Neural cell (in vitro differentiated cells): ENCODE measurements around the gene DAAM2. TPM values are rescaled to one million over a fixed set of nuclear protein-coding genes. Genes with fewer than 3 reads are reported as not detected.

Experiments used
- H2AFZ ChIP-seq: fragments of 200-600, 300-800 bp; sonication (generic), shearing (Covaris generic); 2 replicates; pipeline ENCODE4 v1.6.0; 2014; ENCODE audit warnings: low read depth, mild to moderate bottlenecking, antibody characterized with exemption, low read length, moderate library complexity
- H3F3A ChIP-seq: fragments of 200-600 bp; shearing (Covaris generic); 2 replicates; pipeline ENCODE4 v1.6.1; 2016; ENCODE audit warnings: mild to moderate bottlenecking, moderate library complexity, mixed read lengths, antibody characterized with exemption, low read length; ENCODE audit not compliant: insufficient read depth, poor library complexity, severe bottlenecking
- H3K27ac ChIP-seq: fragments of 200-600, 300-800 bp; sonication (generic), shearing (Covaris generic); 2 replicates; pipeline ENCODE4 v1.5.1; 2014; ENCODE audit warnings: mild to moderate bottlenecking, low read length, moderate library complexity
- H3K27me3 ChIP-seq: fragments of 300-800, 200-600 bp; sonication (generic), shearing (Covaris generic); 2 replicates; pipeline ENCODE4 v1.6.0; 2014; ENCODE audit warnings: mild to moderate bottlenecking, low read depth, low read length, moderate library complexity; ENCODE audit not compliant: insufficient read depth
- H3K36me3 ChIP-seq: fragments of 300-800, 200-600 bp; sonication (generic), shearing (Covaris generic); 2 replicates; pipeline ENCODE4 v1.5.1; 2014; ENCODE audit warnings: mild to moderate bottlenecking, antibody characterized with exemption, low read length, moderate library complexity; ENCODE audit not compliant: insufficient read depth
- H3K4me2 ChIP-seq: fragments of 300-800, 200-600 bp; sonication (generic), shearing (Covaris generic); 2 replicates; pipeline ENCODE4 v1.6.0; 2014; ENCODE audit warnings: mild to moderate bottlenecking, low read length
- H3K4me3 ChIP-seq: fragments of 300-800, 200-600 bp; sonication (generic), shearing (Covaris generic); 2 replicates; pipeline ENCODE4 v1.5.1; 2014; ENCODE audit warnings: mild to moderate bottlenecking, low read length, moderate library complexity
- H3K79me2 ChIP-seq: fragments of 200-600 bp; shearing (Covaris generic); replicated peaks from 2 replicates; pipeline ENCODE4 v1.6.0; 2014; ENCODE audit warnings: mild to moderate bottlenecking, low read length, moderate library complexity; ENCODE audit not compliant: insufficient read depth
- H3K9ac ChIP-seq: fragments of 300-800, 200-600 bp; sonication (generic), shearing (Covaris generic); 2 replicates; pipeline ENCODE4 v1.6.1; 2016; ENCODE audit warnings: mild to moderate bottlenecking, low read length, mixed read lengths
- H3K9me2 ChIP-seq: fragments of 200-600 bp; shearing (Covaris generic); 2 replicates; pipeline ENCODE4 v1.6.1; 2016; ENCODE audit warnings: mild to moderate bottlenecking, low read length, mixed read lengths; ENCODE audit not compliant: insufficient read depth
- H3K9me3 ChIP-seq: fragments of 200-600, 300-800 bp; sonication (generic), shearing (Covaris generic); 2 replicates; pipeline ENCODE4 v1.6.1; 2016; ENCODE audit warnings: mild to moderate bottlenecking, mixed run types, low read length, moderate library complexity, mixed read lengths
- H4K20me1 ChIP-seq: fragments of 200-600 bp; shearing (Covaris generic); 2 replicates; pipeline ENCODE4 v1.6.1; 2016; ENCODE audit warnings: mild to moderate bottlenecking, mixed run types; ENCODE audit not compliant: insufficient read depth
- EP300 ChIP-seq: fragments of 450-650 bp; conservative IDR thresholded peaks from 2 replicates; pipeline ENCODE4 v1.6.1; 2014; ENCODE audit warnings: antibody characterized with exemption, mild to moderate bottlenecking, moderate library complexity; ENCODE audit not compliant: poor library complexity, severe bottlenecking
- EZH2 ChIP-seq: fragments of 200-600, 300-800 bp; shearing (Covaris generic), sonication (generic); IDR thresholded peaks from 2 replicates; pipeline ENCODE4 v1.6.1; 2014; ENCODE audit warnings: antibody characterized with exemption, low read length, borderline replicate concordance, mild to moderate bottlenecking; ENCODE audit not compliant: insufficient read depth, poor library complexity, severe bottlenecking
- MXI1 ChIP-seq: fragments of 450-650 bp; conservative IDR thresholded peaks from 2 replicates; pipeline ENCODE4 v1.6.1; 2014; ENCODE audit warnings: antibody characterized with exemption, mild to moderate bottlenecking; ENCODE audit not compliant: poor library complexity, severe bottlenecking
- POLR2AphosphoS5 ChIP-seq: IDR thresholded peaks from 2 replicates; pipeline ENCODE4 v1.6.1; 2012
- RAD21 ChIP-seq: fragments of 450-650 bp; conservative IDR thresholded peaks from 2 replicates; pipeline ENCODE4 v1.6.1; 2014; ENCODE audit warnings: antibody characterized with exemption, mild to moderate bottlenecking, moderate library complexity
- SMC3 ChIP-seq: fragments of 450-650 bp; conservative IDR thresholded peaks from 2 replicates; pipeline ENCODE4 v1.6.1; 2014; ENCODE audit warnings: antibody characterized with exemption, mild to moderate bottlenecking, moderate library complexity; ENCODE audit not compliant: poor library complexity
- TAF1 ChIP-seq: IDR thresholded peaks from 2 replicates; pipeline ENCODE4 v1.6.1; 2012; ENCODE audit warnings: low read depth
- polyA plus RNA-seq: library from polyadenylated mRNA; depleted of rRNA; stranded (reverse); fragments of >200 nt; gene quantifications from 2 replicates; pipeline ENCODE4 v1.2.3, GENCODE V29; 2014
- TF ChIP-seq, protein P1 (sequence below): IDR thresholded peaks from 2 replicates; pipeline ENCODE4 v1.6.1; 2012; ENCODE audit warnings: borderline replicate concordance
- TF ChIP-seq, protein P2 (sequence below): fragments of 450-650 bp; IDR thresholded peaks from 2 replicates; pipeline ENCODE4 v1.5.1; 2014; ENCODE audit warnings: antibody characterized with exemption, mild to moderate bottlenecking, moderate library complexity; ENCODE audit not compliant: poor library complexity, severe bottlenecking

Gene DAAM2
- polyA plus RNA-seq, 1 donor from 2014 or later: 1.2 TPM

DNA sequence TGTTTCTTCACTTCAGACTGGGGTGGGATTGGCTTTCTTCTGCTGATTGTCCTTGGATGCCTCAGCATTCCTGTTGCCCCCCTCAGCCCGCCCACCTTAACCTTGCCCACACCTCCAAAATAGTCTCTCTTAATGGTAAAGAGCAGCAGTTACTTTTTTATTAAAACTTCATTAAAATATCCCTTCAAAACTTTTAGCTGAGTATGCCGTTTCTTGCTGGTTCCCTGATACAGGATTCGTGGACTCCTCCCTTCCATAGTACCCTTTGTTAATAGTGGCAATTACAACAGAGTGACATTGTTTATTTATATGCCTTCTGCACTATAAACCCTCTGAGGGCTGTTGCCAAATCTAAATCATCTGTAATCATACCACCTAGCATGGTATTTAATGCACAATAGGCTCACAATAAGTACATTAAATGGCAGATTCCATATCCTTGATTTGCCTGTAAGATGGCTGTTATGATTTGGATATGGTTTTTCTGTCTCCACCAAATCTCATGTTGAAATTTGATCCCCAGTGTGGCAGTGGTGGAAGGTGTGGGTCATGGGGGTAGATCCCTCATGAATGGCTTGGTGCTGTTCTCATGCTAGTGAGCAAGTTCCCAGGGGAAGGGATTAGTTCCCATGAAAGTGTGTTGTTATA is 145.6 kb downstream of the DAAM2 start:
- no peaks in the 10 kb centered on the region for H4K20me1 ChIP-seq
- H3K27me3 ChIP-seq: no peaks in the 10 kb centered on the region
- no peaks in the 10 kb centered on the region for H3F3A ChIP-seq
- H3K9me3 ChIP-seq: no peaks in the 10 kb centered on the region
- TF ChIP-seq SMC3: no peak
- no peak for TF ChIP-seq EZH2
- TF ChIP-seq TAF1: no peak
- TF ChIP-seq, protein P1, sequence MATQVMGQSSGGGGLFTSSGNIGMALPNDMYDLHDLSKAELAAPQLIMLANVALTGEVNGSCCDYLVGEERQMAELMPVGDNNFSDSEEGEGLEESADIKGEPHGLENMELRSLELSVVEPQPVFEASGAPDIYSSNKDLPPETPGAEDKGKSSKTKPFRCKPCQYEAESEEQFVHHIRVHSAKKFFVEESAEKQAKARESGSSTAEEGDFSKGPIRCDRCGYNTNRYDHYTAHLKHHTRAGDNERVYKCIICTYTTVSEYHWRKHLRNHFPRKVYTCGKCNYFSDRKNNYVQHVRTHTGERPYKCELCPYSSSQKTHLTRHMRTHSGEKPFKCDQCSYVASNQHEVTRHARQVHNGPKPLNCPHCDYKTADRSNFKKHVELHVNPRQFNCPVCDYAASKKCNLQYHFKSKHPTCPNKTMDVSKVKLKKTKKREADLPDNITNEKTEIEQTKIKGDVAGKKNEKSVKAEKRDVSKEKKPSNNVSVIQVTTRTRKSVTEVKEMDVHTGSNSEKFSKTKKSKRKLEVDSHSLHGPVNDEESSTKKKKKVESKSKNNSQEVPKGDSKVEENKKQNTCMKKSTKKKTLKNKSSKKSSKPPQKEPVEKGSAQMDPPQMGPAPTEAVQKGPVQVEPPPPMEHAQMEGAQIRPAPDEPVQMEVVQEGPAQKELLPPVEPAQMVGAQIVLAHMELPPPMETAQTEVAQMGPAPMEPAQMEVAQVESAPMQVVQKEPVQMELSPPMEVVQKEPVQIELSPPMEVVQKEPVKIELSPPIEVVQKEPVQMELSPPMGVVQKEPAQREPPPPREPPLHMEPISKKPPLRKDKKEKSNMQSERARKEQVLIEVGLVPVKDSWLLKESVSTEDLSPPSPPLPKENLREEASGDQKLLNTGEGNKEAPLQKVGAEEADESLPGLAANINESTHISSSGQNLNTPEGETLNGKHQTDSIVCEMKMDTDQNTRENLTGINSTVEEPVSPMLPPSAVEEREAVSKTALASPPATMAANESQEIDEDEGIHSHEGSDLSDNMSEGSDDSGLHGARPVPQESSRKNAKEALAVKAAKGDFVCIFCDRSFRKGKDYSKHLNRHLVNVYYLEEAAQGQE: no peak
- no peak for TF ChIP-seq EP300
- TF ChIP-seq, protein P2, sequence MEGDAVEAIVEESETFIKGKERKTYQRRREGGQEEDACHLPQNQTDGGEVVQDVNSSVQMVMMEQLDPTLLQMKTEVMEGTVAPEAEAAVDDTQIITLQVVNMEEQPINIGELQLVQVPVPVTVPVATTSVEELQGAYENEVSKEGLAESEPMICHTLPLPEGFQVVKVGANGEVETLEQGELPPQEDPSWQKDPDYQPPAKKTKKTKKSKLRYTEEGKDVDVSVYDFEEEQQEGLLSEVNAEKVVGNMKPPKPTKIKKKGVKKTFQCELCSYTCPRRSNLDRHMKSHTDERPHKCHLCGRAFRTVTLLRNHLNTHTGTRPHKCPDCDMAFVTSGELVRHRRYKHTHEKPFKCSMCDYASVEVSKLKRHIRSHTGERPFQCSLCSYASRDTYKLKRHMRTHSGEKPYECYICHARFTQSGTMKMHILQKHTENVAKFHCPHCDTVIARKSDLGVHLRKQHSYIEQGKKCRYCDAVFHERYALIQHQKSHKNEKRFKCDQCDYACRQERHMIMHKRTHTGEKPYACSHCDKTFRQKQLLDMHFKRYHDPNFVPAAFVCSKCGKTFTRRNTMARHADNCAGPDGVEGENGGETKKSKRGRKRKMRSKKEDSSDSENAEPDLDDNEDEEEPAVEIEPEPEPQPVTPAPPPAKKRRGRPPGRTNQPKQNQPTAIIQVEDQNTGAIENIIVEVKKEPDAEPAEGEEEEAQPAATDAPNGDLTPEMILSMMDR: no peak
- no peak for TF ChIP-seq MXI1
- no peak for TF ChIP-seq POLR2AphosphoS5
- TF ChIP-seq RAD21: no peak
- H3K36me3 ChIP-seq: no peaks in the 10 kb centered on the region
- H2AFZ ChIP-seq: no peak overlapping the region
- H3K4me3 ChIP-seq: no peak overlapping the region
- no peak overlapping the region for H3K27ac ChIP-seq
- H3K79me2 ChIP-seq: no peaks in the 10 kb centered on the region
- H3K9ac ChIP-seq: no peak overlapping the region
- H3K9me2 ChIP-seq: no peaks in the 10 kb centered on the region
- no peak overlapping the region for H3K4me2 ChIP-seq

DNA sequence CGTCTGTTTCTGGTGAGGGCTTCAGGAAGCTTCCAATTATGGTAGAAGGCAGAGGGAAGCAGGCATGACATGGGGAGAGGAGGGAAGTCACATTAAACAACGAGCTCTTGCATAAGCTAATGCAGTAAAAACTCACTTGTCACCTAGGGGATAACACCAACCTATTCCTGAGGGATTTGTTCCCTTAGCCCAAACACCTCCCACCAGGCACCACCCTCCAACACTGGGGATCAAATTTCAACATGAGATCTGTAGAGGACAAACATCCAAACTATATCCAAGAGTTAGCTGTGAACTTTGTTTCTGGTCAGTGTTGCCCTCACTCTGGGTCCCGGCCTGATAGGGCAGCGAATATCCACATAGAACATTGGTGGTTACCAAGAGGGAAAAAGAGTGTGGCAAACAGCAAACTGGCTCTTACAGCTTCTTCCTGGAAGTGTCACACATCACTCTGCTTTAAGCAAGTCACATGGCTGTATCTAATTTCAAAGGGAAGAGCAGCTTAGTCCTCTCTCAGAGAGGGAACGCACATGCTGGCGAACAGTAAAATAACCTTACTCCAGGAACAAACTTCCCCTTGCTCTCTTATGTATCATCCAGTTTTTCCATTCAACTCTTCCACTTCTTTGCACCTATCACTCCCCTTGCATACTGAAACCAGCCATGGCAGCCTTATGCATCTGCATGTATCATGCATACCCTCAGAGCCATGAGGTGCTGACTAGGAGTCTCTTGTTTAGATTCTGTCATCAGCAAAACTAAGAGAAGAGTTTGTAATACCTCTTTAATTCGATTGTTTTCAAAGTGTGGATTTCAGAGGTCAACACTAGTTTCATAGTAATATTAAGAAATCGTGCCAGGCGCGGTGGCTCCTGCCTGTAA is 146.8 kb downstream of the DAAM2 start:
- no peak for TF ChIP-seq MXI1
- TF ChIP-seq TAF1: no peak
- no peak for TF ChIP-seq RAD21
- TF ChIP-seq SMC3: no peak
- no peak for TF ChIP-seq EP300
- no peak for TF ChIP-seq POLR2AphosphoS5
- TF ChIP-seq, protein P2: no peak
- no peak for TF ChIP-seq EZH2
- TF ChIP-seq, protein P1: no peak
- H2AFZ ChIP-seq: no peak overlapping the region
- no peaks in the 10 kb centered on the region for H3K27me3 ChIP-seq
- H3K27ac ChIP-seq: no peak overlapping the region
- H3K9me3 ChIP-seq: no peaks in the 10 kb centered on the region
- no peak overlapping the region for H3K4me3 ChIP-seq
- no peaks in the 10 kb centered on the region for H3K79me2 ChIP-seq
- no peak overlapping the region for H3K4me2 ChIP-seq
- H4K20me1 ChIP-seq: no peaks in the 10 kb centered on the region
- no peaks in the 10 kb centered on the region for H3F3A ChIP-seq
- no peaks in the 10 kb centered on the region for H3K9me2 ChIP-seq
- no peaks in the 10 kb centered on the region for H3K36me3 ChIP-seq
- no peak overlapping the region for H3K9ac ChIP-seq
